ENCODE results near the gene HAT1.

- no peak for TF ChIP-seq CTCF (conservative IDR thresholded peaks at IDR 0.05; ENCODE audit: low read depth, low read length)
- TF ChIP-seq EZH2 (IDR thresholded peaks at IDR 0.05; ENCODE audit: low read length, unreplicated experiment), result no peak
These were observed 30.0 kb downstream of the HAT1 start for GRCh38 chr2:171952276-171952675.

All from PC-3 (cell line).